Ramos (cell line): ENCODE measurements around the gene KIF21A.
"Not testable (repeated sequence)": the region's sequence is repeated elsewhere in the genome, so short reads cannot be mapped to it uniquely, and the experiment has no call there.

Source experiments
- in situ Hi-C: fragments of 300-500 bp; cut with MboI; formaldehyde crosslinking; loops from one replicate; pipeline ENCODE4 v1.14.3; 2022; ENCODE audit warnings: low sequenced_read_pairs; ENCODE audit not compliant: unreplicated experiment

KIF21A gene

GRCh38 chr12:39348941-39349626, 93.8 kb downstream of the KIF21A start:
- in situ Hi-C loops = no loop called here

- in situ Hi-C loops = no loop called here
Observed at GRCh38 chr12:39348523-39348922, 94.4 kb downstream of the KIF21A start.

- in situ Hi-C loops = no loop called here
Observed at GRCh38 chr12:39344926-39345325, 98.0 kb downstream of the KIF21A start.

- in situ Hi-C loops = no loop called here
Observed at GRCh38 chr12:39343665-39344064, 99.3 kb downstream of the KIF21A start.

GRCh38 chr12:39341761-39342160, 101.2 kb downstream of the KIF21A start:
- in situ Hi-C loops = no loop called here

GRCh38 chr12:39341179-39341578, 101.7 kb downstream of the KIF21A start:
- in situ Hi-C loops = no loop called here

- in situ Hi-C loops = no loop called here
Observed at GRCh38 chr12:39332661-39333175, 110.2 kb downstream of the KIF21A start.

- in situ Hi-C loops = no loop called here
Observed at GRCh38 chr12:39331539-39332261, 111.2 kb downstream of the KIF21A start.

- in situ Hi-C loops = no loop called here
Observed at GRCh38 chr12:39329876-39330275, 113.0 kb downstream of the KIF21A start.

GRCh38 chr12:39329018-39329417, 113.9 kb downstream of the KIF21A start:
- in situ Hi-C loops = no loop called here

GRCh38 chr12:39327965-39328364, 115.0 kb downstream of the KIF21A start:
- in situ Hi-C loops = no loop called here

GRCh38 chr12:39327510-39327909, 115.4 kb downstream of the KIF21A start:
- in situ Hi-C loops = no loop called here

GRCh38 chr12:39319180-39319579, 123.7 kb downstream of the KIF21A start:
- in situ Hi-C loops = no loop called here

GRCh38 chr12:39314547-39314946, 128.4 kb downstream of the KIF21A start:
- in situ Hi-C loops = no loop called here

- in situ Hi-C loops = no loop called here
Observed at GRCh38 chr12:39309516-39309915, 133.4 kb downstream of the KIF21A start.

- in situ Hi-C loops = no loop called here
Observed at GRCh38 chr12:39301422-39301821, 141.5 kb downstream of the KIF21A start.

- in situ Hi-C loops = no loop called here
Observed at GRCh38 chr12:39300799-39301198, 142.1 kb downstream of the KIF21A start.

GRCh38 chr12:39297891-39298290, 145.0 kb downstream of the KIF21A start:
- in situ Hi-C loops = no loop called here

GRCh38 chr12:39296496-39296895, 146.4 kb downstream of the KIF21A start:
- in situ Hi-C loops = no loop called here

- in situ Hi-C loops = not testable (repeated sequence)
Observed at GRCh38 chr12:39295593-39295992, 147.3 kb downstream of the KIF21A start.

GRCh38 chr12:39294715-39295114, 148.2 kb downstream of the KIF21A start:
- in situ Hi-C loops = no loop called here
